ENCODE measurements around the gene SERPINB7. TPM values are rescaled to one million over a fixed set of nuclear protein-coding genes. Genes with fewer than 3 reads are reported as not detected.

Gene SERPINB7
- total and polyA plus RNA-seq, 2 of the 8 experiments (the other 6 are each of a cell fraction or from before 2014, with no cell fraction given), result not detected

GRCh38 chr18:63801343-63801742 is 26.1 kb downstream of the SERPINB7 start (continued):
- TF ChIP-seq, protein P1, sequence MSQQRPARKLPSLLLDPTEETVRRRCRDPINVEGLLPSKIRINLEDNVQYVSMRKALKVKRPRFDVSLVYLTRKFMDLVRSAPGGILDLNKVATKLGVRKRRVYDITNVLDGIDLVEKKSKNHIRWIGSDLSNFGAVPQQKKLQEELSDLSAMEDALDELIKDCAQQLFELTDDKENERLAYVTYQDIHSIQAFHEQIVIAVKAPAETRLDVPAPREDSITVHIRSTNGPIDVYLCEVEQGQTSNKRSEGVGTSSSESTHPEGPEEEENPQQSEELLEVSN (IDR thresholded peaks at IDR 0.05), result no peak
- TF ChIP-seq TEAD4 (IDR thresholded peaks at IDR 0.05; ENCODE audit: low read depth, low read length) (no peak), ZNF274 (IDR thresholded peaks at IDR 0.05; ENCODE audit: borderline replicate concordance, extremely low read depth, low read length) (no peak), PHF8 (conservative IDR thresholded peaks at IDR 0.05; ENCODE audit: low read depth, low read length) (no peak), BRCA1 (IDR thresholded peaks at IDR 0.05; ENCODE audit: low read depth, low read length) (no peak), SP4 (IDR thresholded peaks at IDR 0.05; ENCODE audit: low read length) (no peak), KDM4A (IDR thresholded peaks at IDR 0.05; ENCODE audit: low read depth, low read length, severe bottlenecking) (no peak)

All from H1 (cell line).